Fibroblast of skin of right quadriceps (primary cell): Measurements from ENCODE around the gene IL1RN.

Experiments used
- DNase-seq: peaks from one replicate; pipeline ENCODE4 v3.0.0-alpha.2; 2013

IL1RN gene

GRCh38 chr2:113104054-113104611 lies 23.3 kb upstream of the IL1RN start:
- peak; percentile 55 for DNase-seq

- DNase-seq, result peak; percentile 66
These were observed 22.2 kb upstream of the IL1RN start for GRCh38 chr2:113105047-113105785.

- no peak for DNase-seq
These were observed 16.3 kb upstream of the IL1RN start for GRCh38 chr2:113111121-113111520.

GRCh38 chr2:113111823-113112287 lies 15.5 kb upstream of the IL1RN start:
- DNase-seq, result no peak

GRCh38 chr2:113112441-113112840 lies 15.0 kb upstream of the IL1RN start:
- DNase-seq, result no peak

GRCh38 chr2:113112871-113113270 lies 14.5 kb upstream of the IL1RN start:
- no peak for DNase-seq

GRCh38 chr2:113113807-113114206 lies 13.6 kb upstream of the IL1RN start:
- no peak for DNase-seq

- no peak for DNase-seq
These were observed 13.0 kb upstream of the IL1RN start for GRCh38 chr2:113114224-113114945.

GRCh38 chr2:113114996-113115395 lies 12.4 kb upstream of the IL1RN start:
- DNase-seq, result no peak

GRCh38 chr2:113116100-113116958 lies 11.1 kb upstream of the IL1RN start:
- DNase-seq, result no peak

- DNase-seq, result peak; percentile 93
These were observed 9.7 kb upstream of the IL1RN start for GRCh38 chr2:113117541-113118262.

- no peak for DNase-seq
These were observed 9.1 kb upstream of the IL1RN start for GRCh38 chr2:113118263-113118657.

- no peak for DNase-seq
These were observed 8.3 kb upstream of the IL1RN start for GRCh38 chr2:113119111-113119510.

GRCh38 chr2:113120861-113121260 lies 6.5 kb upstream of the IL1RN start:
- no peak for DNase-seq

GRCh38 chr2:113122364-113122763 lies 5.0 kb upstream of the IL1RN start:
- no peak for DNase-seq

GRCh38 chr2:113123726-113124125 lies 3.7 kb upstream of the IL1RN start:
- DNase-seq, result no peak

- DNase-seq, result peak; percentile 62
These were observed 3.0 kb upstream of the IL1RN start for GRCh38 chr2:113124181-113124961.

GRCh38 chr2:113124984-113125855 lies 2.2 kb upstream of the IL1RN start:
- peak; percentile 38 for DNase-seq

- no peak for DNase-seq
These were observed 510 bp downstream of the IL1RN start for GRCh38 chr2:113127646-113128570.
